Measurements from ENCODE around the gene CBLN1.
"Not testable (repeated sequence)": the region's sequence is repeated elsewhere in the genome, so short reads cannot be mapped to it uniquely, and the experiment has no call there.

GRCh38 chr16:49228335-49228734, 53.3 kb downstream of the CBLN1 start:
- TF ChIP-seq ESRRA (CRISPR knock-in tag; IDR thresholded peaks at IDR 0.05; ENCODE audit: borderline replicate concordance); TEAD1 (CRISPR knock-in tag; IDR thresholded peaks at IDR 0.05); KAT7 (CRISPR knock-in tag; IDR thresholded peaks at IDR 0.05; ENCODE audit: borderline replicate concordance); CTCF (IDR thresholded peaks at IDR 0.05): not testable (repeated sequence)

Measured in WTC11 (cell line).